ENCODE results near the gene SLC32A1.

GRCh38 chr20:38752029-38752428 lies 27.7 kb downstream of the SLC32A1 start:
- TF ChIP-seq CTCF (IDR thresholded peaks at IDR 0.05; ENCODE audit: low read depth, low read length, poor library complexity, severe bottlenecking) (no peak), EZH2phosphoT487 (IDR thresholded peaks at IDR 0.05; ENCODE audit: borderline replicate concordance, low read length) (no peak)
